Spleen (tissue), 7 donors: ENCODE results near the gene RUNDC3A.

Experiments
- CTCF ChIP-seq, 11 experiments: fragments of 200-600 bp in 7 of 11; fragments of 450-650 bp in 4 of 11; sonication (generic) in 4 of 11; IDR thresholded peaks in 8 of 11; conservative IDR thresholded peaks in 3 of 11; 1 replicate in 7 of 11; 2 replicates in 4 of 11; pipeline versions ENCODE4 v1.4.0 to v1.8.0; 2016 to 2021; ENCODE audit warnings: antibody characterized with exemption in 11 of 11, inconsistent platforms in 4 of 11, mild to moderate bottlenecking in 1 of 11
- POLR2A ChIP-seq, 3 donors: fragments of 450-650 bp; IDR thresholded peaks; one replicate each; pipeline ENCODE4 v1.5.1; 2017; ENCODE audit warnings: antibody characterized with exemption in 3 of 3, mild to moderate bottlenecking in 1 of 3
- donor health status: DM: no; HTN: no; CAD: no; lungs with moderate emphysema.
- donor health status: DM: no; HTN: no; CAD: no.
- donor health status: DM: no; HTN: no; CAD: no.

- TF ChIP-seq CTCF (IDR thresholded peaks at IDR 0.05 in 8 of 11, conservative IDR thresholded peaks at IDR 0.05 in 3 of 11): no peak
- no peak for TF ChIP-seq POLR2A (IDR thresholded peaks at IDR 0.05)
Measured at GRCh38 chr17:44358066-44358465, 49.7 kb downstream of the RUNDC3A start.
